T47D (cell line): ENCODE results near the gene PRKCA.

Experiments
- DNase-seq, 2 experiments: peaks; one replicate each; pipeline versions ENCODE4 v3.0.0 to v3.0.0-alpha.2; 2011 to 2012; ENCODE audit warnings: low read depth in 1 of 2, low spot score in 1 of 2
- JUND ChIP-seq: IDR thresholded peaks from 2 replicates; pipeline ENCODE4 v1.6.1; 2012; ENCODE audit warnings: low read depth
- in situ Hi-C: cut with HindIII; loops from 2 replicates; pipeline ENCODE4 v1.10.0; 2016; ENCODE audit warnings: low sequenced_read_pairs, low pct_unique_long_range_greater_than_20kb

The PRKCA gene

DNA sequence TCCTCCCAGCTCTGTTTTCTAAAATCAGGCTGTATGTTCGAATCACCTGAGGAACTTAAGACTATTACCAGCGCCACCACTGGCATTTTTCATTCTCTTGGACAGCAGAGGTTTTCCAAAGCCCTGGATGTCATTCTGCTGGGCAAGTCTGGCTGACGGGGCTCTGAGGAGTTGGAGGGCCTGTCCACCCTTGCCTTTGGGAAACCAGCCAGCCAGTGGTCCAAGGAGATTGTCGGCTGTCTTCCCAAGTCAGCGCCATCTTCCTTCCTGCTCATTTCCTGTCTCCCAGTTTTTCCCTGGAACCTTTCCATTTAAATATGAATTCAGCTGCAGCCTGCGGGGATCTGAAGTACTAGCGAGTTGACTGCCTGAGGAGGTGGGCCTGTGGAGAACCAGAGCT lies 258.3 kb downstream of the PRKCA start:
- no peak for TF ChIP-seq JUND
- in situ Hi-C loops, result no loop called here
- no peak for DNase-seq

DNA sequence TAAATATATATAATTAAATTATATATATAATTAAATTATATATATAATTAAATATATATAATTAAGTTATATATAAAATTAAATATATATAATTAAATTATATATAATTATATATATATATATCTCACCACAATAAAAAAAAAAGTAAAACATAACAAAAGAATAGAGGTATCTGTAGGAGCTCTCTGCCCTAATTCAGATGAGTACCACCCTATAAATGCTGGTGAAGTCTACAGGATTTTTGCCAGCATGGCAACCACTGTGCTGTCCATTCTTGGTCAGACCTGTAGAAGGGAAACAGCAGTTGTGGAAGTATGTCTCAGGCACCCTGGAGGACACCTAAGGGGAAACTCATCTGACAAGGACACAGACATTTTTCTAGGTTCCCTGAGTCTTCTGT lies 259.7 kb downstream of the PRKCA start:
- in situ Hi-C loops, result no loop called here
- DNase-seq, result no peak
- no peak for TF ChIP-seq JUND

DNA sequence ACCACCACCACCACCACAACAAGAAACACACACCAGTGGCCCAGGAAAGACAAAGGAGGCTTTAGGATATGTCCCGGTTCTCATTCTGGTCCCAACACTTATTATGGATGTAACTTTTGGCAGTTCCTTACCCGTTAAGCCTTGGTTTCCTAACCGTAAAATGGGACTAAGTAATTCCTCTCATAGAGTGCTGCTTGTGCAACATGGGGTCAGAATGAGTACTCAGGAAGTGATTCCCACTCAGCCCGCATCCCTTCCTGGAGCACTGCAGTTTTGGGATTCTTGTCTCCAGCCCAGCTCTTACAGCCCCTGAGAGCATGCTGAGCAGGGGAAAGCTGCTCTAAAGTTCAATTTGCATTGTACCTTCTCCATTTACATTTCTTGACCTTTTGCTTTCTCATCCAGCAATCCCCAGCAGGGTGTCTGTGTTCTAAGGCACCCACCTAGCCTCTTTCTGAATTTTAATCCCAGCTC lies 262.6 kb downstream of the PRKCA start:
- in situ Hi-C loops, result no loop called here

DNA sequence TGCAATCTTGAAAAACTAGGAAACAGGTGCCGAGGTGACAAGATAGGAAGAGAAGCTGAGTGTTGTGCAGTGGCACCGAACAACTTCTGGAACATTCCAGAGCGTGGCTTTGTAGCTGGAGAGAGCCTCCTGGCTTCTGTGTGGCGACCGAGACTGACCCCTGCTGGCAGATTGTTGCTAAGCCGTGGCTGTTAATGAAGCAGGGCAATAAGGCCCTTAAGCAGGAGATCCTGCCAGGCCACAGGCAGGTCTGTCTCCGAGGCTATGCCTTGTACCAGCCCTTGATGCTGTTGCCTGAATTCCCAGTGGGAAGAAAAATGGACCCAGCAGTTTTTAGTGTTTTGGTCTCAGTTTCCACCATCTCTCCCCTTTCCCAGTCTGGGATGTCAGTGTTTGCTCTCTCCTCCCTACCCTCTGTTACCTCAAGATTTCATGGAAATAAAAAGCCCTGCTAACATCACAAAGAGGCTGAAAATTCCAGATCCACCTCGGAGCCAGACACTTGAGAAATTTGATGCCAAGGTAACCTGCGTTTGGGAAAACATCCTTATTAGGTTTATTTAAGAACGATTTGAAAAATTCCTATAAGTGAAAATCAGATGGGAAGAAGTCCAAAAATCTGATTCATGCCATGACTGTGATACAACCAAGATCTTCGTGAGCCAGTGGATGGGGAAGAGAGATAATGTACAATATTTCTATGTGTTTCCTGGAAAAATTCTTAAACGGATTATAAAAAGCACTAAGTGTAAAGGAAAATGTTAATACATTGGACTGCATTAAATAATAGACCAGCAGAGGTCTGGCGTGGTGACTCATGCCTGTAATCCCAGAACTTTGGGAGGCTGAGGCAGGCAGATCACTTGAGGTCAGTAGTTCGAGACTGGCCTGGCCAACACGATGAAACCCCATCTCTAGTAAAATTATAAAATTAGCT lies 265.1 kb downstream of the PRKCA start:
- peak; percentile 73; the same call in 1 of the 2 replicates for TF ChIP-seq JUND
- peak; percentile 35 to 88 for DNase-seq
- in situ Hi-C loops, result no loop called here

More for the DNA sequence above, 262.6 kb downstream of the PRKCA start:
- DNase-seq, result no peak
- TF ChIP-seq JUND, result no peak

DNA sequence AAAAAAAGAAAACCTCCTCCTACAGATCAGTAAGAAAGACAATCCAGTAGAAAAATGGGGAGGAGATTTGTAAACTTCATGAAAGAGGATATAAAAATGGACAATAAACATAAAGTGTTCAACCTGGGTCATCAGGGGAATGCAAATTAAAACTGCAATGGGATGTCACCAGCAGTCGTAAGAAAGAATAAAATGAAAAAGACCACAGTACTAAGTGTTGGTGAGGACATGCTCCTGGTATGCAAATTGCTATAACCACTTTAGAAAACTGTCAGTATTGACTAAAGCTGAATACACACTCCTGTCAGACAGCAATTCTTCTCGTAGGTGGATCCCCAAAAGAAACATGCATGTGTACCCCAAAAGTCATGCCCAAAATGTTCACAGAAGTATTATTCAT lies 267.2 kb downstream of the PRKCA start:
- no peak for TF ChIP-seq JUND
- in situ Hi-C loops, result no loop called here
- no peak for DNase-seq

DNA sequence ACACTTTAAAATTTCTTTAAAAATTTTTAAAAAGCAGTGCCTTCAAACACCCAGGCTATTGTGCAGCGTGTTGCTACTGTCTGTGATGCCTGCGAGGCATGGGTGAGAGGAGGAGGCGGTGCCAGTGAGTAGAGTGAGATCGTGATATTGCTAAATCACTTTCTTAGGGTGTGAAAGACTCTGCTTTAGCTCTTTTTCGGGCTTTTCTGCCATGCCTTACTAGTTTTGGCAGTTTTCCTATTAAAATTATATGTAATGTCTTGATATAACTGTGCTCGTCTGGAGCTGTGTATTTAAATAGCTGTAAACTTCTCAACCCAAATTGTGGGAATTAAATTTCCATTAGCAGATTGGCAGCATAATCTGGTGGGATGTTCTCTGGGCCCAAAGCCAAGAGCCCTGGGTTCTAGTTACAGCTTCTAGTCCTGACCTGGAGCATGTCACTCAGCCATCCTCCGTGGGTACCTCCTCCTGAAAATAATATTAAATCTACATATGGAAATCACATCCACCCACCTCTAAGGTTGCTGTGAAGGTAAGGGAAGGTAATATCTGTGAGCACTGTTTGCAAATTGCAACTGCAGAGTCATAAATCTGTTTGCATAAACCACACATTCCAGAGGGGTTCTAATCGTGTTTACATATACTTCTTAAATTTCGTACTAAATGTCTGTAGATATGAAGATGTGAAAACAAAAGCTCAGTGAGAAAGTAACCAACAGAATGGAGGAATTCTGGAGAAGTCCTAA lies 268.2 kb downstream of the PRKCA start:
- peak in 1 of 2 experiments; percentile 54 for DNase-seq
- in situ Hi-C loops, result no loop called here
- no peak; the same call in 1 of the 2 replicates for TF ChIP-seq JUND

DNA sequence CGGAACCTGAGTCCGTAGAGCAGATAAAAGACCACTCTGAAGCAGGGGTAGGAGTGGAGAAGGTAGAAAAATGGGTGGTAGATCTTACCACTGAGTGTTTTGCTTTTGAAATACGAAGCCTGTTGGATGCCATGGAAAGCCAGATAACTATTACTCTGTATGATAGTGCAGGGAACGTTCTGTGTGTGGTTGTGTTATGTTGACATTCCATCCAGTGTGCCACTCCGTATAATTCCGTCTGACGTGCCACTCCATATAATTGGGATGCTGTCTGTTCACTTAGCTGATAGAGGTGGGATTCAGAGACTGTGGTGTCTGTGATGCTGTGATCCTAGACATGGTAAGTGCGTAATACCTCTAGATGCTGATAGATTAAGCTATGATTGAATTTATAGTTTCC lies 269.3 kb downstream of the PRKCA start:
- in situ Hi-C loops, result no loop called here

DNA sequence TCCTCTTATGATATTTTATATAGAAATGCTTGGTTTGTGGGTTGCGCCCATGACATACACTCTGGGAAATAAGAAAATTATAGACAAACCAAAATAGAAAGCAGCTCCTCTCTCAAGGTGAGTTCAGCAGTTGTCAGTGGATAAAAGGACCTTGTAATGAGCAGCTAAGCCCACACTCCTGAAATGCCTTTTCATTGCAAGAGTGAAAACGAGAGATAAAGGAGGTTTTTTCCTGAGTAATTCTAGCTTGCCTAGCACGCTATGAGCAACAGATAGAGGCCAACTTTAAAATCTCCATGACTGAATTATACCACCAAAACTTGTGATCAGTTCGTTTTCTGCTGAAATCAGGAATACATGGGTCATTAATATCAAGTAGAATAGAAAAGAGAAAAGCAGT lies 270.7 kb downstream of the PRKCA start:
- no peak for DNase-seq
- in situ Hi-C loops, result no loop called here
- TF ChIP-seq JUND, result no peak

More for the DNA sequence above, 269.3 kb downstream of the PRKCA start:
- DNase-seq, result no peak
- TF ChIP-seq JUND, result no peak

DNA sequence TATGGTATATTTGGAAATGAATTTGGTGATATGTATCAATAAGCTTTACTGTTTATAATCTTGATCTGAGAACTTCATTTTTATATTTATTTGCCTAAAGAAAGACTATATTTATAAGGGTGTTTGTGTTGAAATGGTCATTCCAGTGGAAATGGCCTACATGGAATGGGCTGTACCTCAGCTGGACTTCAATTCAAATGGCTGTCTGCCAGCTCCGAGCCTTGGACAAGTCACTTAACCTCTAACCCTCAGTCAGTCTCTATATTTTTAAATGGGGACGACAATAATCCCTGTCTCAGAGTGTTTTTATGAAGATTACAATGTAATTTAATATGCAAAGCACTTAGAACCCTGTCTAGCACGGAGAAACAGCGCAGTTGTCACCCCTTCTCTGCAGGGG lies 271.7 kb downstream of the PRKCA start:
- in situ Hi-C loops, result no loop called here
- TF ChIP-seq JUND, result no peak
- no peak for DNase-seq

DNA sequence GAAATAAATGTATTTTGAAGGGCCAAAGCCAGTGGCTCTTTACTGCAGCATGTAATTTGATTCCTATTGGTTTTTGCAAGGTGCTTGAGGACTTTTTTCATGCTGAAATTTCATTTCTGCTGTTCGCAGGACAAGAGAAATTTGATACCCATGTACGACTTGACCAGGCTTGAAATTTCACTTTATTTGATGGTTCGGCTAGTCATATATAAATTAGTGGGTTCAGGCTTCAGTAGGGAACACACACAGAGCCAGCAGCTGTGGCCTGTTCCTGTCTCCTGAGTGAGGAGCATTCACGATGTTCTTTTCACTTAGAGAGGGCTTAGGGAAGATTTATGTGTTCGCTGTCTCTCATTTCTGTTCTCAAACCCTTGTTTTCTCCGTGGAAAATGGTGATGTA lies 274.1 kb downstream of the PRKCA start:
- in situ Hi-C loops, result no loop called here

DNA sequence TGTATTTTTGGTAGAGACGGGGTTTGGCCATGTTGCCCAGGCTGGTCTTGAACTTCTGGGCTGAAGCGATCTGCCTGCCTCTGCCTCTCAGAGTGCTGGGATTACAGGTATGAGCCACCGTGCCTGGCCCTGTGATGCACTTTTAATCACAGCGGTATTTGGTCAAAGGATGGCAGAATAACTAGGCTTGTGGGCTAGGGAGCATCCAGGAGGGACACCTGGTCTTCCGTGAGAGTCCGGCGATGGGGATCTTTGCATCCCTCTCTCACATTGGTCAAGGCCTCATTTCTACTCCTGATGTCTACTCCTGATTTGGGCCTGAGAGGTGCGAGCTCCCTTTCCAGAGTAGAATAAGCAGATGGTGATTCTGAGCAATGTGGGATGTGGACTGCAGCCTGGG lies 274.6 kb downstream of the PRKCA start:
- TF ChIP-seq JUND, result no peak
- no peak for DNase-seq
- in situ Hi-C loops, result no loop called here

More for the DNA sequence above, 274.1 kb downstream of the PRKCA start:
- no peak for DNase-seq
- TF ChIP-seq JUND, result no peak

DNA sequence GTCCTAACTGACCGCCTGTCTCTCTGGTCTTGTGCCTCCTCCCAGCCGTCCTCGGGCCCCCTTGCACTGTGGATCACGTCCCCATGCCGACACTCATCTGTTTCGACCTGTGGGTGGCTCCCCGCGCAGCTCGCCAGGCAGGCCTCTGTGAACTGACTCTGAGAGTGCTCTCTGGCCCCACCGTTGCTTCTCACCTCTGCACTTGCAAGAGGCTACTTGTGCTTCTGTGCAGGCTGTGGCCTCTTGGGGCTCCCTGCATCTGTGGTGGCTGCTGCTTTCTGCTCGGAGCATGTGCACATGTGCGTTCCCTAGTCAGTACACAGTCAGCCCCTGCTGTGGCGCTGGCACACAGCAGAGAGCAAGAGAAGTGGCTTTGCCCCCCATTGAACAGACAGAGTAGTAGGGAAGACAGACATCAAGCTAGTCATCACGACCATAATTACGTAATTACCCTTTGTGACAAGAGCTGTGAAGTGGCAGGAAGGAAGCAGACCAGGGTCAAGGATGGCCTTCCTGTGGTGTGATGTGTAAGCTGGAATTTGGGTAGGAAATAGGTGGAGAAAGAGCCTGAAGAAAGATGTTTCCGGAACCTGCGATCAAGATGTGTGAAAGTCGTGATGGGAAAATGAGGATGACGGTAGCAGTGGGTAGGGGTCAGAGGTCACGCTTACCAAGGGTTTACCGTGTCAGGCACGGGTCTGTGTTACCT lies 276.5 kb downstream of the PRKCA start:
- in situ Hi-C loops, result no loop called here
- no peak for TF ChIP-seq JUND
- DNase-seq, result no peak
